ENCODE measurements around the gene DMAC2.

The DMAC2 gene

GRCh38 chr19:41449079-41449864 is 9.6 kb upstream of the DMAC2 start:
- Histone ChIP-seq H3K9me3 (ENCODE audit: insufficient read depth, low read depth, low read length) (no peaks in the 10 kb centered on the region), H4K20me1 (ENCODE audit: insufficient read depth, low read length, poor library complexity, severe bottlenecking) (no peaks in the 10 kb centered on the region), H3K9me2 (replicated peaks; ENCODE audit: low read depth, low read length) (no peaks in the 10 kb centered on the region), H3K27me3 (ENCODE audit: insufficient read depth, low read length, poor library complexity, severe bottlenecking) (no peaks in the 10 kb centered on the region), H3K4me2 (ENCODE audit: low read depth, low read length, poor library complexity, severe bottlenecking) (peak overlapping the region; percentile 68), H3K4me1 (ENCODE audit: insufficient read depth, low read length, poor library complexity, severe bottlenecking) (no peaks in the 10 kb centered on the region), H3K4me3 (ENCODE audit: low read length, poor library complexity, severe bottlenecking) (peak overlapping the region; percentile 63), H3F3A (ENCODE audit: low read depth) (no peaks in the 10 kb centered on the region), H3K79me2 (ENCODE audit: insufficient read depth, low read length) (no peaks in the 10 kb centered on the region), H2AFZ (ENCODE audit: low read length) (peak overlapping the region; percentile 60), H3K9ac (ENCODE audit: low read depth, low read length, poor library complexity, severe bottlenecking) (peak overlapping the region; percentile 37), H3K36me3 (ENCODE audit: insufficient read depth, low read length) (no peaks in the 10 kb centered on the region)
- TF ChIP-seq EZH2phosphoT487 (IDR thresholded peaks at IDR 0.05; ENCODE audit: borderline replicate concordance), result no peak
- TF ChIP-seq CTCF (conservative IDR thresholded peaks at IDR 0.05; ENCODE audit: low read length), result peak; percentile 99

- no peaks in the 10 kb centered on the region for H3K27me3 ChIP-seq (ENCODE audit: insufficient read depth, low read length, poor library complexity, severe bottlenecking)
- no peak overlapping the region for H2AFZ ChIP-seq (ENCODE audit: low read length)
- no peak for TF ChIP-seq EZH2phosphoT487 (IDR thresholded peaks at IDR 0.05; ENCODE audit: borderline replicate concordance)
- peak; percentile 35 for TF ChIP-seq CTCF (conservative IDR thresholded peaks at IDR 0.05; ENCODE audit: low read length)
- H4K20me1 ChIP-seq (ENCODE audit: insufficient read depth, low read length, poor library complexity, severe bottlenecking), result no peaks in the 10 kb centered on the region
- no peaks in the 10 kb centered on the region for H3K9me3 ChIP-seq (ENCODE audit: insufficient read depth, low read depth, low read length)
- H3K9ac ChIP-seq (ENCODE audit: low read depth, low read length, poor library complexity, severe bottlenecking), result no peak overlapping the region
- no peak overlapping the region for H3K4me2 ChIP-seq (ENCODE audit: low read depth, low read length, poor library complexity, severe bottlenecking)
- H3K9me2 ChIP-seq (replicated peaks; ENCODE audit: low read depth, low read length), result no peaks in the 10 kb centered on the region
- H3K4me1 ChIP-seq (ENCODE audit: insufficient read depth, low read length, poor library complexity, severe bottlenecking), result no peaks in the 10 kb centered on the region
- H3F3A ChIP-seq (ENCODE audit: low read depth), result no peaks in the 10 kb centered on the region
- no peaks in the 10 kb centered on the region for H3K36me3 ChIP-seq (ENCODE audit: insufficient read depth, low read length)
- H3K79me2 ChIP-seq (ENCODE audit: insufficient read depth, low read length), result no peaks in the 10 kb centered on the region
- no peak overlapping the region for H3K4me3 ChIP-seq (ENCODE audit: low read length, poor library complexity, severe bottlenecking)
Observed at GRCh38 chr19:41447732-41448332, 8.1 kb upstream of the DMAC2 start.

- no peak overlapping the region for H2AFZ ChIP-seq (ENCODE audit: low read length)
- no peaks in the 10 kb centered on the region for H3K79me2 ChIP-seq (ENCODE audit: insufficient read depth, low read length)
- no peak overlapping the region for H3K4me3 ChIP-seq (ENCODE audit: low read length, poor library complexity, severe bottlenecking)
- no peaks in the 10 kb centered on the region for H3K9me2 ChIP-seq (replicated peaks; ENCODE audit: low read depth, low read length)
- H3K4me2 ChIP-seq (ENCODE audit: low read depth, low read length, poor library complexity, severe bottlenecking), result no peak overlapping the region
- H4K20me1 ChIP-seq (ENCODE audit: insufficient read depth, low read length, poor library complexity, severe bottlenecking), result no peaks in the 10 kb centered on the region
- no peaks in the 10 kb centered on the region for H3K9me3 ChIP-seq (ENCODE audit: insufficient read depth, low read depth, low read length)
- H3K27me3 ChIP-seq (ENCODE audit: insufficient read depth, low read length, poor library complexity, severe bottlenecking), result no peaks in the 10 kb centered on the region
- no peak overlapping the region for H3K9ac ChIP-seq (ENCODE audit: low read depth, low read length, poor library complexity, severe bottlenecking)
- no peaks in the 10 kb centered on the region for H3K4me1 ChIP-seq (ENCODE audit: insufficient read depth, low read length, poor library complexity, severe bottlenecking)
- TF ChIP-seq EZH2phosphoT487 (IDR thresholded peaks at IDR 0.05; ENCODE audit: borderline replicate concordance) (no peak), CTCF (conservative IDR thresholded peaks at IDR 0.05; ENCODE audit: low read length) (no peak)
- no peaks in the 10 kb centered on the region for H3K36me3 ChIP-seq (ENCODE audit: insufficient read depth, low read length)
- no peaks in the 10 kb centered on the region for H3F3A ChIP-seq (ENCODE audit: low read depth)
Observed at GRCh38 chr19:41445575-41445974, 5.9 kb upstream of the DMAC2 start.

Data from Loucy (cell line).